GM21737 (cell line): ENCODE measurements around the gene OR2AK2.

Source experiments
- ATAC-seq: cut with Tn5 transposase; IDR thresholded peaks from one replicate; pipeline ENCODE4 v1.9.1; 2021; ENCODE audit warnings: mild to moderate bottlenecking, moderate library complexity; ENCODE audit not compliant: unreplicated experiment

Gene OR2AK2

GRCh38 chr1:248015803-248016202, 50.8 kb downstream of the OR2AK2 start:
- no peak for ATAC-seq
